Central memory CD8-positive, alpha-beta T cell (primary cell): ENCODE measurements around the gene NFIL3.

Source experiments
- ATAC-seq: fragments of 150-1000 bp; cut with Tn5 transposase; replicated peaks from 2 replicates; pipeline ENCODE4 v1.10.0; 2022; ENCODE audit warnings: mild to moderate bottlenecking, moderate FRiP score, moderate number of reproducible peaks; ENCODE audit not compliant: poor library complexity, severe bottlenecking; ENCODE audit errors: extremely low read depth
- DNase-seq, 2 donors: peaks; one replicate each; pipeline ENCODE4 v3.0.0; 2021; ENCODE audit warnings: low spot score in 2 of 2
- H3K27ac Mint-ChIP-seq: one replicate; pipeline ENCODE4 v1.8.0; 2022; ENCODE audit warnings: low read depth, mild to moderate bottlenecking, moderate library complexity, mixed read lengths
- H3K27me3 Mint-ChIP-seq: one replicate; pipeline ENCODE4 v1.8.0; 2022; ENCODE audit warnings: mixed read lengths
- H3K36me3 Mint-ChIP-seq: one replicate; pipeline ENCODE4 v1.8.0; 2022; ENCODE audit warnings: mild to moderate bottlenecking, moderate library complexity, mixed read lengths; ENCODE audit not compliant: insufficient read depth
- H3K4me1 Mint-ChIP-seq: one replicate; pipeline ENCODE4 v1.8.0; 2022; ENCODE audit warnings: mixed read lengths
- H3K4me3 Mint-ChIP-seq: one replicate; pipeline ENCODE4 v1.8.0; 2022; ENCODE audit warnings: mild to moderate bottlenecking, moderate library complexity, mixed read lengths
- H3K9me3 Mint-ChIP-seq: one replicate; pipeline ENCODE4 v1.8.0; 2022; ENCODE audit warnings: mixed read lengths

NFIL3 gene

GRCh38 chr9:91429501-91429900 lies 5.9 kb upstream of the NFIL3 start:
- peaks cover 19% of the 10 kb centered on the region for H3K4me1 Mint-ChIP-seq
- H3K4me3 Mint-ChIP-seq = no peak overlapping the region
- DNase-seq (no peak), ATAC-seq (no peak)
- no peaks in the 10 kb centered on the region for H3K9me3 Mint-ChIP-seq
- H3K27ac Mint-ChIP-seq = no peak overlapping the region
- peaks cover 5% of the 10 kb centered on the region for H3K36me3 Mint-ChIP-seq
- H3K27me3 Mint-ChIP-seq = peaks cover under 1% of the 10 kb centered on the region

GRCh38 chr9:91428927-91429351 lies 5.3 kb upstream of the NFIL3 start:
- DNase-seq (no peak), ATAC-seq (no peak)
- Mint-ChIP-seq H3K4me3 (no peak overlapping the region), H3K4me1 (peaks cover 22% of the 10 kb centered on the region), H3K9me3 (no peaks in the 10 kb centered on the region), H3K27ac (no peak overlapping the region), H3K36me3 (peaks cover 6% of the 10 kb centered on the region), H3K27me3 (no peaks in the 10 kb centered on the region)

GRCh38 chr9:91428436-91428835 lies 4.8 kb upstream of the NFIL3 start:
- H3K4me1 Mint-ChIP-seq = peaks cover 22% of the 10 kb centered on the region
- DNase-seq (no peak), ATAC-seq (no peak)
- peaks cover 6% of the 10 kb centered on the region for H3K36me3 Mint-ChIP-seq
- no peaks in the 10 kb centered on the region for H3K9me3 Mint-ChIP-seq
- H3K4me3 Mint-ChIP-seq = no peak overlapping the region
- no peaks in the 10 kb centered on the region for H3K27me3 Mint-ChIP-seq
- H3K27ac Mint-ChIP-seq = no peak overlapping the region

- ATAC-seq (no peak), DNase-seq (no peak)
- no peaks in the 10 kb centered on the region for H3K27me3 Mint-ChIP-seq
- H3K9me3 Mint-ChIP-seq = no peaks in the 10 kb centered on the region
- H3K4me1 Mint-ChIP-seq = peaks cover 27% of the 10 kb centered on the region
- H3K27ac Mint-ChIP-seq = no peak overlapping the region
- H3K4me3 Mint-ChIP-seq = no peak overlapping the region
- H3K36me3 Mint-ChIP-seq = peaks cover 10% of the 10 kb centered on the region
Measured at GRCh38 chr9:91427873-91428272, 4.2 kb upstream of the NFIL3 start.

- Mint-ChIP-seq H3K36me3 (peaks cover 13% of the 10 kb centered on the region), H3K27me3 (peaks cover 7% of the 10 kb centered on the region), H3K4me1 (peaks cover 41% of the 10 kb centered on the region), H3K27ac (peak overlapping the region; percentile 89), H3K9me3 (no peaks in the 10 kb centered on the region), H3K4me3 (peak overlapping the region; percentile 88)
- DNase-seq (no peak), ATAC-seq (no peak)
Measured at GRCh38 chr9:91426123-91426745, 2.6 kb upstream of the NFIL3 start.

- H3K27me3 Mint-ChIP-seq = peaks cover 14% of the 10 kb centered on the region
- H3K4me1 Mint-ChIP-seq = peaks cover 41% of the 10 kb centered on the region
- ATAC-seq = no peak
- peaks cover 13% of the 10 kb centered on the region for H3K36me3 Mint-ChIP-seq
- peak overlapping the region; percentile 88 for H3K4me3 Mint-ChIP-seq
- no peak for DNase-seq
- H3K27ac Mint-ChIP-seq = peak overlapping the region; percentile 89
- no peaks in the 10 kb centered on the region for H3K9me3 Mint-ChIP-seq
Measured at GRCh38 chr9:91425271-91425670, 1.6 kb upstream of the NFIL3 start.

GRCh38 chr9:91424403-91425176 lies 958 bp upstream of the NFIL3 start:
- Mint-ChIP-seq H3K27ac (peak overlapping the region; percentile 89), H3K36me3 (peaks cover 13% of the 10 kb centered on the region), H3K4me1 (peaks cover 41% of the 10 kb centered on the region), H3K4me3 (peak overlapping the region; percentile 88), H3K9me3 (no peaks in the 10 kb centered on the region), H3K27me3 (peaks cover 20% of the 10 kb centered on the region)
- DNase-seq (peak in 1 of 2 donors; percentile 42), ATAC-seq (peak; percentile 45)

- no peaks in the 10 kb centered on the region for H3K9me3 Mint-ChIP-seq
- peaks cover 13% of the 10 kb centered on the region for H3K36me3 Mint-ChIP-seq
- H3K4me1 Mint-ChIP-seq = peaks cover 41% of the 10 kb centered on the region
- H3K4me3 Mint-ChIP-seq = peak overlapping the region; percentile 94
- peak overlapping the region; percentile 63 for H3K27ac Mint-ChIP-seq
- DNase-seq (peak; percentile 29 to 38), ATAC-seq (peak; percentile 34)
- peaks cover 20% of the 10 kb centered on the region for H3K27me3 Mint-ChIP-seq
Measured at GRCh38 chr9:91422758-91423711, 597 bp downstream of the NFIL3 start.

- DNase-seq (no peak), ATAC-seq (no peak)
- Mint-ChIP-seq H3K27ac (peak overlapping the region; percentile 63), H3K4me3 (peak overlapping the region; percentile 94), H3K4me1 (peaks cover 41% of the 10 kb centered on the region), H3K9me3 (no peaks in the 10 kb centered on the region), H3K36me3 (peaks cover 13% of the 10 kb centered on the region), H3K27me3 (peaks cover 20% of the 10 kb centered on the region)
Measured at GRCh38 chr9:91421971-91422757, 1.5 kb downstream of the NFIL3 start.

- DNase-seq (no peak), ATAC-seq (no peak)
- H3K4me3 Mint-ChIP-seq = peak overlapping the region; percentile 94
- no peak overlapping the region for H3K27ac Mint-ChIP-seq
- H3K4me1 Mint-ChIP-seq = peaks cover 39% of the 10 kb centered on the region
- peaks cover 20% of the 10 kb centered on the region for H3K27me3 Mint-ChIP-seq
- peaks cover 11% of the 10 kb centered on the region for H3K36me3 Mint-ChIP-seq
- H3K9me3 Mint-ChIP-seq = no peaks in the 10 kb centered on the region
Measured at GRCh38 chr9:91421128-91421765, 2.4 kb downstream of the NFIL3 start.

- Mint-ChIP-seq H3K4me3 (no peak overlapping the region), H3K36me3 (peaks cover 11% of the 10 kb centered on the region), H3K27ac (no peak overlapping the region), H3K9me3 (no peaks in the 10 kb centered on the region), H3K27me3 (peaks cover 20% of the 10 kb centered on the region), H3K4me1 (peaks cover 33% of the 10 kb centered on the region)
- no peak for DNase-seq
- ATAC-seq = no peak
Measured at GRCh38 chr9:91420501-91421127, 3.0 kb downstream of the NFIL3 start.
